Measurements from ENCODE around the gene ZBTB7A.

Gene ZBTB7A

DNA sequence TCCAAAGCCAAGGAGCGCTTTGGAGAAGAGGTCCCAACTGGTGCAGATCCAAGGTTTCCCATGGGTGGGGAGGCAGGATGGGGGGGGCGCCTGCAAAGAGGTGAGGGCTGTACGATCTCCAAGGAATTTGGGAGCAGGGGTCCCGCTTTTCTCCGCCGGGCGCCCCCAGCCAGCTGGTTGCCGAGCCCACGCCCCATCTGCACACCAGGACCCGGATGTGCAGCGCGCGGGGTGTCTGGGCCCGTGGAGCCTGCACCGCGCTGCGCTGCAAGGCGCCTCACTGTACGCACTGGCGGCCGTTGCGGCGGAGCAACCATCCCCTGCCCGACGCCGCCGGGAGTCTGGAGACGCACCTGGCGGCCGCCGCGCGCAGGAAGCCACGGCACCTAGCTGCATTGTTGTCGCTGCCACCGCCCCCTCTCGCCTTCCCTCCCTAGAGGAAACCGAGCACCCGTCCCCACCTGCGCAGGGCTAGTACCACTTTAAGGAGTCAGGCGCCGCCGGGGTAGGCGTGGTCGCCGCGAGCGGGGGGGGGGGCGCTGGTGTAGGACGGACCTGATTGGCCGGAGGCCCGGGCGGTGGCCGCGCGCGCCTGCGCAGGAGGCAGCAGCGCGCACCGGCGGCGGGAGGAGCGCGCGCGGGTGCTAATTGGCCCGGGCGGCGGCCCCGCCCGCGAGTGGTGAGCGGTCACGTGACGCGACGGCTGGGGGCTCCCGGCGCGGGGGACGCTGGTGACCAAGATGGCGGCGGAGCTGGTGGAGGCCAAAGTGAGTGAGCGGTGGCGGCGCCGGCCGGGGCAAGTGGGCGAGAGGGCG is 59.5 kb downstream of the ZBTB7A start, which contains the start of gene PIAS4 (continued):
- TF ChIP-seq, protein P1, sequence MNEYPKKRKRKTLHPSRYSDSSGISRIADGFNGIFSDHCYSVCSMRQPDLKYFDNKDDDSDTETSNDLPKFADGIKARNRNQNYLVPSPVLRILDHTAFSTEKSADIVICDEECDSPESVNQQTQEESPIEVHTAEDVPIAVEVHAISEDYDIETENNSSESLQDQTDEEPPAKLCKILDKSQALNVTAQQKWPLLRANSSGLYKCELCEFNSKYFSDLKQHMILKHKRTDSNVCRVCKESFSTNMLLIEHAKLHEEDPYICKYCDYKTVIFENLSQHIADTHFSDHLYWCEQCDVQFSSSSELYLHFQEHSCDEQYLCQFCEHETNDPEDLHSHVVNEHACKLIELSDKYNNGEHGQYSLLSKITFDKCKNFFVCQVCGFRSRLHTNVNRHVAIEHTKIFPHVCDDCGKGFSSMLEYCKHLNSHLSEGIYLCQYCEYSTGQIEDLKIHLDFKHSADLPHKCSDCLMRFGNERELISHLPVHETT (tag by site-specific recombination; IDR thresholded peaks at IDR 0.05): no peak
- TF ChIP-seq ZNF664 (tag by site-specific recombination; IDR thresholded peaks at IDR 0.05) (no peak), ZNF214 (tag by site-specific recombination; IDR thresholded peaks at IDR 0.05; ENCODE audit: borderline replicate concordance) (no peak), RBAK (tag by site-specific recombination; IDR thresholded peaks at IDR 0.05) (no peak), GLIS2 (tag by site-specific recombination; IDR thresholded peaks at IDR 0.05) (peak; percentile 76), ZNF140 (tag by site-specific recombination; IDR thresholded peaks at IDR 0.05) (no peak), ZNF670 (tag by site-specific recombination; IDR thresholded peaks at IDR 0.05; ENCODE audit: low read depth) (no peak), ZNF146 (tag by site-specific recombination; IDR thresholded peaks at IDR 0.05) (no peak), HOXA7 (CRISPR knock-in tag; IDR thresholded peaks at IDR 0.05; ENCODE audit: borderline replicate concordance) (no peak), ZNF426 (tag by site-specific recombination; IDR thresholded peaks at IDR 0.05) (no peak), ZNF239 (tag by site-specific recombination; IDR thresholded peaks at IDR 0.05) (0 out of 2 replicates have a peak, but pooled peaks have one; percentile 52), ZNF701 (tag by site-specific recombination; IDR thresholded peaks at IDR 0.05) (no peak), ZXDB (tag by site-specific recombination; IDR thresholded peaks at IDR 0.05) (peak; percentile 88), ZNF302 (tag by site-specific recombination; IDR thresholded peaks at IDR 0.05; ENCODE audit: low read depth) (no peak), ZNF830 (tag by site-specific recombination; IDR thresholded peaks at IDR 0.05; ENCODE audit: low read depth) (no peak), ZBTB8A (tag by site-specific recombination; IDR thresholded peaks at IDR 0.05) (no peak; the same call in 1 of the 2 replicates), YY1 (tag by site-specific recombination; IDR thresholded peaks at IDR 0.05) (peak; percentile 65), ZNF324 (tag by site-specific recombination; IDR thresholded peaks at IDR 0.05) (no peak), ZNF24 (tag by site-specific recombination; IDR thresholded peaks at IDR 0.05) (0 out of 2 replicates have a peak, but pooled peaks have one; percentile 38), ZNF76 (tag by site-specific recombination; IDR thresholded peaks at IDR 0.05; ENCODE audit: borderline replicate concordance, low read depth) (peak; percentile 76; the same call in 1 of the 2 replicates), ZNF221 (tag by site-specific recombination; IDR thresholded peaks at IDR 0.05; ENCODE audit: borderline replicate concordance) (no peak), ZNF529 (tag by site-specific recombination; IDR thresholded peaks at IDR 0.05; ENCODE audit: insufficient replicate concordance) (no peak), IKZF3 (tag by site-specific recombination; IDR thresholded peaks at IDR 0.05) (peak; percentile 68; the same call in 1 of the 2 replicates), HOXD13 (CRISPR knock-in tag; IDR thresholded peaks at IDR 0.05; ENCODE audit: borderline replicate concordance) (no peak), ZBTB1 (tag by site-specific recombination; IDR thresholded peaks at IDR 0.05) (no peak)
- TF ChIP-seq, protein P2, sequence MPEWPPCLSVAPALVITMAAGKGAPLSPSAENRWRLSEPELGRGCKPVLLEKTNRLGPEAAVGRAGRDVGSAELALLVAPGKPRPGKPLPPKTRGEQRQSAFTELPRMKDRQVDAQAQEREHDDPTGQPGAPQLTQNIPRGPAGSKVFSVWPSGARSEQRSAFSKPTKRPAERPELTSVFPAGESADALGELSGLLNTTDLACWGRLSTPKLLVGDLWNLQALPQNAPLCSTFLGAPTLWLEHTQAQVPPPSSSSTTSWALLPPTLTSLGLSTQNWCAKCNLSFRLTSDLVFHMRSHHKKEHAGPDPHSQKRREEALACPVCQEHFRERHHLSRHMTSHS (tag by site-specific recombination; IDR thresholded peaks at IDR 0.05): no peak
- TF ChIP-seq, protein P3, sequence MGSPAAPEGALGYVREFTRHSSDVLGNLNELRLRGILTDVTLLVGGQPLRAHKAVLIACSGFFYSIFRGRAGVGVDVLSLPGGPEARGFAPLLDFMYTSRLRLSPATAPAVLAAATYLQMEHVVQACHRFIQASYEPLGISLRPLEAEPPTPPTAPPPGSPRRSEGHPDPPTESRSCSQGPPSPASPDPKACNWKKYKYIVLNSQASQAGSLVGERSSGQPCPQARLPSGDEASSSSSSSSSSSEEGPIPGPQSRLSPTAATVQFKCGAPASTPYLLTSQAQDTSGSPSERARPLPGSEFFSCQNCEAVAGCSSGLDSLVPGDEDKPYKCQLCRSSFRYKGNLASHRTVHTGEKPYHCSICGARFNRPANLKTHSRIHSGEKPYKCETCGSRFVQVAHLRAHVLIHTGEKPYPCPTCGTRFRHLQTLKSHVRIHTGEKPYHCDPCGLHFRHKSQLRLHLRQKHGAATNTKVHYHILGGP (tag by site-specific recombination; IDR thresholded peaks at IDR 0.05): no peak
- TF ChIP-seq, protein P4, sequence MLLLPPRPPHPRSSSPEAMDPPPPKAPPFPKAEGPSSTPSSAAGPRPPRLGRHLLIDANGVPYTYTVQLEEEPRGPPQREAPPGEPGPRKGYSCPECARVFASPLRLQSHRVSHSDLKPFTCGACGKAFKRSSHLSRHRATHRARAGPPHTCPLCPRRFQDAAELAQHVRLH (tag by site-specific recombination; IDR thresholded peaks at IDR 0.05): no peak
- TF ChIP-seq, protein P5, sequence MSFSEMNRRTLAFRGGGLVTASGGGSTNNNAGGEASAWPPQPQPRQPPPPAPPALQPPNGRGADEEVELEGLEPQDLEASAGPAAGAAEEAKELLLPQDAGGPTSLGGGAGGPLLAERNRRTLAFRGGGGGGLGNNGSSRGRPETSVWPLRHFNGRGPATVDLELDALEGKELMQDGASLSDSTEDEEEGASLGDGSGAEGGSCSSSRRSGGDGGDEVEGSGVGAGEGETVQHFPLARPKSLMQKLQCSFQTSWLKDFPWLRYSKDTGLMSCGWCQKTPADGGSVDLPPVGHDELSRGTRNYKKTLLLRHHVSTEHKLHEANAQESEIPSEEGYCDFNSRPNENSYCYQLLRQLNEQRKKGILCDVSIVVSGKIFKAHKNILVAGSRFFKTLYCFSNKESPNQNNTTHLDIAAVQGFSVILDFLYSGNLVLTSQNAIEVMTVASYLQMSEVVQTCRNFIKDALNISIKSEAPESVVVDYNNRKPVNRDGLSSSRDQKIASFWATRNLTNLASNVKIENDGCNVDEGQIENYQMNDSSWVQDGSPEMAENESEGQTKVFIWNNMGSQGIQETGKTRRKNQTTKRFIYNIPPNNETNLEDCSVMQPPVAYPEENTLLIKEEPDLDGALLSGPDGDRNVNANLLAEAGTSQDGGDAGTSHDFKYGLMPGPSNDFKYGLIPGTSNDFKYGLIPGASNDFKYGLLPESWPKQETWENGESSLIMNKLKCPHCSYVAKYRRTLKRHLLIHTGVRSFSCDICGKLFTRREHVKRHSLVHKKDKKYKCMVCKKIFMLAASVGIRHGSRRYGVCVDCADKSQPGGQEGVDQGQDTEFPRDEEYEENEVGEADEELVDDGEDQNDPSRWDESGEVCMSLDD (tag by site-specific recombination; IDR thresholded peaks at IDR 0.05): peak; percentile 80
- TF ChIP-seq, protein P6, sequence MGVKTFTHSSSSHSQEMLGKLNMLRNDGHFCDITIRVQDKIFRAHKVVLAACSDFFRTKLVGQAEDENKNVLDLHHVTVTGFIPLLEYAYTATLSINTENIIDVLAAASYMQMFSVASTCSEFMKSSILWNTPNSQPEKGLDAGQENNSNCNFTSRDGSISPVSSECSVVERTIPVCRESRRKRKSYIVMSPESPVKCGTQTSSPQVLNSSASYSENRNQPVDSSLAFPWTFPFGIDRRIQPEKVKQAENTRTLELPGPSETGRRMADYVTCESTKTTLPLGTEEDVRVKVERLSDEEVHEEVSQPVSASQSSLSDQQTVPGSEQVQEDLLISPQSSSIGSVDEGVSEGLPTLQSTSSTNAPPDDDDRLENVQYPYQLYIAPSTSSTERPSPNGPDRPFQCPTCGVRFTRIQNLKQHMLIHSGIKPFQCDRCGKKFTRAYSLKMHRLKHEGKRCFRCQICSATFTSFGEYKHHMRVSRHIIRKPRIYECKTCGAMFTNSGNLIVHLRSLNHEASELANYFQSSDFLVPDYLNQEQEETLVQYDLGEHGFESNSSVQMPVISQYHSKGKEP (tag by site-specific recombination; IDR thresholded peaks at IDR 0.05): peak; percentile 58
- TF ChIP-seq, protein P7, sequence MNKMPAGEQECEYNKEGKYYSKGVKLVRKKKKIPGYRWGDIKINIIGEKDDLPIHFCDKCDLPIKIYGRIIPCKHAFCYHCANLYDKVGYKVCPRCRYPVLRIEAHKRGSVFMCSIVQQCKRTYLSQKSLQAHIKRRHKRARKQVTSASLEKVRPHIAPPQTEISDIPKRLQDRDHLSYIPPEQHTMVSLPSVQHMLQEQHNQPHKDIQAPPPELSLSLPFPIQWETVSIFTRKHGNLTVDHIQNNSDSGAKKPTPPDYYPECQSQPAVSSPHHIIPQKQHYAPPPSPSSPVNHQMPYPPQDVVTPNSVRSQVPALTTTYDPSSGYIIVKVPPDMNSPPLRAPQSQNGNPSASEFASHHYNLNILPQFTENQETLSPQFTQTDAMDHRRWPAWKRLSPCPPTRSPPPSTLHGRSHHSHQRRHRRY (tag by site-specific recombination; IDR thresholded peaks at IDR 0.05): no peak

Data from HEK293 (cell line).